Measurements from ENCODE around the gene DBN1. TPM values are rescaled to one million over a fixed set of nuclear protein-coding genes. Genes with fewer than 3 reads are reported as not detected.

Gene DBN1
- total RNA-seq, 1 experiment from 2014 or later: 127 TPM

- Histone ChIP-seq H3K79me2 (ENCODE audit: low read length) (no peaks in the 10 kb centered on the region), H3K4me3 (ENCODE audit: low read length) (no peak overlapping the region), H3K9me2 (replicated peaks; ENCODE audit: low read length) (no peaks in the 10 kb centered on the region), H3K27ac (ENCODE audit: low read length) (no peak overlapping the region), H4K20me1 (ENCODE audit: low read length) (no peaks in the 10 kb centered on the region), H3K27me3 (ENCODE audit: low read length) (no peaks in the 10 kb centered on the region), H3K9ac (ENCODE audit: low read length) (no peak overlapping the region), H3K4me1 (ENCODE audit: insufficient read depth, low read length) (no peaks in the 10 kb centered on the region), H3K9me3 (ENCODE audit: low read length) (no peaks in the 10 kb centered on the region), H2AFZ (ENCODE audit: low read length) (no peak overlapping the region), H3K4me2 (ENCODE audit: low read length) (no peak overlapping the region), H3K36me3 (ENCODE audit: low read depth, low read length) (no peaks in the 10 kb centered on the region), H3F3A (ENCODE audit: low read length, unreplicated experiment) (no peaks in the 10 kb centered on the region)
- POLR2A ChIA-PET (ENCODE audit: unreplicated experiment): no interaction called here
- ATAC-seq (no peak), DNase-seq (no peak)
- BruUV-seq (replicated peaks): no TSS peak
- intact Hi-C loops (cut with micrococcal nuclease): no loop called here
- TF ChIP-seq EZH2phosphoT487 (IDR thresholded peaks at IDR 0.05; ENCODE audit: borderline replicate concordance, low read length): no peak
- TF ChIP-seq EZH2 (IDR thresholded peaks at IDR 0.05; ENCODE audit: low read length, unreplicated experiment): no peak
- TF ChIP-seq CTCF (conservative IDR thresholded peaks at IDR 0.05; ENCODE audit: low read depth, low read length): no peak
- CTCF ChIA-PET: no interaction called here
Observed at GRCh38 chr5:177410575-177410974, 62.9 kb downstream of the DBN1 start.

- ATAC-seq (no peak), DNase-seq (no peak)
- peaks cover 7% of the 10 kb centered on the region; the same call in 1 of the 2 replicates for H3K4me1 ChIP-seq (ENCODE audit: insufficient read depth, low read length)
- no peaks in the 10 kb centered on the region for H3K9me2 ChIP-seq (replicated peaks; ENCODE audit: low read length)
- H3K4me2 ChIP-seq (ENCODE audit: low read length): no peak within 1 kb of the TSS
- no peaks in the 10 kb centered on the region for H4K20me1 ChIP-seq (ENCODE audit: low read length)
- no peak within 1 kb of the TSS for H3K27ac ChIP-seq (ENCODE audit: low read length)
- ChIA-PET CTCF (no interaction called here), POLR2A (ENCODE audit: unreplicated experiment) (no interaction called here)
- intact Hi-C loops (cut with micrococcal nuclease): no loop called here
- H3K27me3 ChIP-seq (ENCODE audit: low read length): no peaks in the 10 kb centered on the region
- no peak within 1 kb of the TSS for H3K4me3 ChIP-seq (ENCODE audit: low read length)
- no peaks in the 10 kb centered on the region for H3F3A ChIP-seq (ENCODE audit: low read length, unreplicated experiment)
- H3K79me2 ChIP-seq (ENCODE audit: low read length): no peaks in the 10 kb centered on the region
- H3K9me3 ChIP-seq (ENCODE audit: low read length): no peaks in the 10 kb centered on the region
- no TSS peak for BruUV-seq (replicated peaks)
- no peaks in the 10 kb centered on the region for H3K36me3 ChIP-seq (ENCODE audit: low read depth, low read length)
- H3K9ac ChIP-seq (ENCODE audit: low read length): no peak within 1 kb of the TSS
- no peak within 1 kb of the TSS for H2AFZ ChIP-seq (ENCODE audit: low read length)
- TF ChIP-seq EZH2 (IDR thresholded peaks at IDR 0.05; ENCODE audit: low read length, unreplicated experiment) (no peak), EZH2phosphoT487 (IDR thresholded peaks at IDR 0.05; ENCODE audit: borderline replicate concordance, low read length) (no peak), CTCF (conservative IDR thresholded peaks at IDR 0.05; ENCODE audit: low read depth, low read length) (no peak)
Observed at GRCh38 chr5:177409043-177409801, 64.2 kb downstream of the DBN1 start, which contains the start of gene F12. Gene F12 (minus strand): TSS chr5:177409564. CDS start chr5:177409527, 37 bp downstream.

Other genes starting within 250 kb of the DBN1 start
- 40.3 and 41.1 TPM in 2 replicates for gene RAB24, start 169.9 kb downstream of the DBN1 start, total RNA-seq (2014; rRNA removed)
- 496 and 505 TPM in 2 replicates for gene PRELID1, start 169.8 kb downstream of the DBN1 start, total RNA-seq (2014; rRNA removed)
- 45.7 and 55.1 TPM in 2 replicates for gene MXD3, start 161.7 kb downstream of the DBN1 start, total RNA-seq (2014; rRNA removed)
- 310 and 369 TPM in 2 replicates for gene LMAN2, start 122.0 kb downstream of the DBN1 start, total RNA-seq (2014; rRNA removed)
- 32.3 TPM in 2 replicates for gene RGS14, start 115.7 kb downstream of the DBN1 start, total RNA-seq (2014; rRNA removed)
- gene SLC34A1, start 89.2 kb downstream of the DBN1 start, total RNA-seq (2014; rRNA removed): 0.07 and 0.12 TPM in 2 replicates
- gene PFN3, start 73.0 kb downstream of the DBN1 start, total RNA-seq (2014; rRNA removed): not detected in 2 replicates
- 31.0 and 36.8 TPM in 2 replicates for gene F12, start 64.1 kb downstream of the DBN1 start, total RNA-seq (2014; rRNA removed)
- gene GRK6, start 47.0 kb downstream of the DBN1 start, total RNA-seq (2014; rRNA removed): 69.9 and 88.8 TPM in 2 replicates
- 40.6 and 47.2 TPM in 2 replicates for gene PRR7, start 26.8 kb downstream of the DBN1 start, total RNA-seq (2014; rRNA removed)
- gene PDLIM7, start 24.0 kb upstream of the DBN1 start, total RNA-seq (2014; rRNA removed): 159 and 195 TPM in 2 replicates
- gene DOK3, start 36.2 kb upstream of the DBN1 start, total RNA-seq (2014; rRNA removed): 6.2 and 11.7 TPM in 2 replicates
- 260 and 318 TPM in 2 replicates for gene DDX41, start 43.3 kb upstream of the DBN1 start, total RNA-seq (2014; rRNA removed)
- 33.9 and 41.1 TPM in 2 replicates for gene FAM193B, start 80.9 kb upstream of the DBN1 start, total RNA-seq (2014; rRNA removed)
- gene TMED9, start 118.6 kb upstream of the DBN1 start, total RNA-seq (2014; rRNA removed): 217 and 261 TPM in 2 replicates
- 33.8 and 41.6 TPM in 2 replicates for gene B4GALT7, start 126.5 kb upstream of the DBN1 start, total RNA-seq (2014; rRNA removed)

Measured in PC-3 (cell line).